A549 (cell line): ENCODE data around the gene ELOVL5.

Source experiments
- CHD2 ChIP-seq: fragments of 150-350 bp; IDR thresholded peaks from 2 replicates; pipeline ENCODE4 v1.6.1; 2014; ENCODE audit warnings: low read length; ENCODE audit not compliant: partially characterized antibody
- CTCF ChIP-seq: fragments of >200 bp; sonication (Bioruptor Twin); formaldehyde crosslinking; IDR thresholded peaks from 3 replicates; pipeline ENCODE4 v1.5.1; 2016
- ELK1 ChIP-seq: fragments of 150-350 bp; IDR thresholded peaks from 2 replicates; pipeline ENCODE4 v1.6.1; 2014; ENCODE audit warnings: low read depth, mild to moderate bottlenecking, low read length
- FOSB ChIP-seq: fragments of 250-450 bp; sonication (Bioruptor Pico); IDR thresholded peaks from 2 replicates; pipeline ENCODE4 v1.5.0; 2020; ENCODE audit warnings: mild to moderate bottlenecking, moderate library complexity
- MAFK ChIP-seq: fragments of 450-650 bp; IDR thresholded peaks from 2 replicates; pipeline ENCODE4 v1.6.1; 2014; ENCODE audit not compliant: partially characterized antibody
- PHF8 ChIP-seq: fragments of 200-600 bp; sonication (generic); IDR thresholded peaks from 2 replicates; pipeline ENCODE4 v1.6.1; 2016; ENCODE audit warnings: low read depth, mild to moderate bottlenecking, antibody characterized with exemption, moderate library complexity, borderline replicate concordance
- POLR2A ChIP-seq: IDR thresholded peaks from 2 replicates; pipeline ENCODE4 v1.6.1; 2012; ENCODE audit warnings: mild to moderate bottlenecking, low read length
- RARB ChIP-seq: fragments of 250-450 bp; sonication (Bioruptor Pico); IDR thresholded peaks from 2 replicates; pipeline ENCODE4 v1.8.0; 2021; ENCODE audit warnings: mild to moderate bottlenecking, moderate library complexity
- RCOR1 ChIP-seq: fragments of 150-350 bp; IDR thresholded peaks from 2 replicates; pipeline ENCODE4 v1.6.1; 2014; ENCODE audit warnings: antibody characterized with exemption, low read length, low read depth
- REST ChIP-seq: fragments of 200-600 bp; sonication (generic); IDR thresholded peaks from 2 replicates; pipeline ENCODE4 v1.6.1; 2016; ENCODE audit warnings: antibody characterized with exemption, mild to moderate bottlenecking, moderate library complexity
- ZSCAN20 ChIP-seq: fragments of 250-450 bp; sonication (Bioruptor Pico); IDR thresholded peaks from 2 replicates; pipeline ENCODE4 v1.8.0; 2022; ENCODE audit warnings: mild to moderate bottlenecking, moderate library complexity

GRCh38 chr6:53246924-53247323, 101.8 kb downstream of the ELOVL5 start:
- TF ChIP-seq MAFK (no peak), ELK1 (no peak), CHD2 (no peak), CTCF (no peak), PHF8 (no peak), ZSCAN20 (no peak), RCOR1 (no peak), FOSB (CRISPR knock-in tag) (no peak), POLR2A (no peak), RARB (CRISPR knock-in tag) (no peak), REST (no peak)
